Fibroblast of the aortic adventitia (primary cell): ENCODE measurements around the gene MEGF9. TPM values are rescaled to one million over a fixed set of nuclear protein-coding genes. Genes with fewer than 3 reads are reported as not detected.
A peak's percentile ranks its signal among the peaks of the same experiment; 100 is the strongest.

Experiments
- DNase-seq: peaks from one replicate; pipeline ENCODE4 v3.0.0-alpha.2; 2010; ENCODE audit warnings: low read depth
- H3K4me3 ChIP-seq: 2 replicates; pipeline ENCODE4 v1.5.1; 2011; ENCODE audit warnings: low read depth, mild to moderate bottlenecking, control low read depth, low read length, moderate library complexity
- total RNA-seq: library from RNA; depleted of rRNA; stranded (reverse); fragments of >200 nt; gene quantifications from 2 replicates; pipeline ENCODE4 v1.2.3, GENCODE V29; 2012; ENCODE audit warnings: low replicate concordance
- TF ChIP-seq, protein P1 (sequence below): IDR thresholded peaks from 2 replicates; pipeline ENCODE4 v1.5.1; 2011; ENCODE audit warnings: mild to moderate bottlenecking, low read length, control low read depth, inconsistent platforms; ENCODE audit not compliant: insufficient read depth

MEGF9 gene
- total RNA-seq, 1 donor = 14.1 TPM

DNA sequence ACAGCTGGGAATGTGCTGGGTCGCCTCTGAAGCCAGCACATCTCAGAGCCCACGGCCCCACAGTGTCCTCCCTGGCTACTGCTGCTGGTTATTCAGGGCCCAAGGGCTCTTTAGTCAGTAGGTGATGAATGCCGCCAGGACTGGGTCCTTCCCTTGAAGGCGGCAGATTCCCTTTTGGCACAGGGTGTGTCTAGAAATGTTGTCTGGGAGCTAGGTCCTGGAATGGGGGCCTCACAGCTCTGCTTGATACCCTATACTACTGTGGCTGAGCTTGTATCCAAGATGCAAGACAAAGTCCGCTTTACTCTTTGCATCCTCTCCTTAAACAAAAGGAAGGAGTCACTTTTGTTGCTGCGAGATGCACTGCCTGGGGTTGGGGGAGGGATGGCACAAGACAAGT lies 33.1 kb downstream of the MEGF9 start:
- TF ChIP-seq, protein P1, sequence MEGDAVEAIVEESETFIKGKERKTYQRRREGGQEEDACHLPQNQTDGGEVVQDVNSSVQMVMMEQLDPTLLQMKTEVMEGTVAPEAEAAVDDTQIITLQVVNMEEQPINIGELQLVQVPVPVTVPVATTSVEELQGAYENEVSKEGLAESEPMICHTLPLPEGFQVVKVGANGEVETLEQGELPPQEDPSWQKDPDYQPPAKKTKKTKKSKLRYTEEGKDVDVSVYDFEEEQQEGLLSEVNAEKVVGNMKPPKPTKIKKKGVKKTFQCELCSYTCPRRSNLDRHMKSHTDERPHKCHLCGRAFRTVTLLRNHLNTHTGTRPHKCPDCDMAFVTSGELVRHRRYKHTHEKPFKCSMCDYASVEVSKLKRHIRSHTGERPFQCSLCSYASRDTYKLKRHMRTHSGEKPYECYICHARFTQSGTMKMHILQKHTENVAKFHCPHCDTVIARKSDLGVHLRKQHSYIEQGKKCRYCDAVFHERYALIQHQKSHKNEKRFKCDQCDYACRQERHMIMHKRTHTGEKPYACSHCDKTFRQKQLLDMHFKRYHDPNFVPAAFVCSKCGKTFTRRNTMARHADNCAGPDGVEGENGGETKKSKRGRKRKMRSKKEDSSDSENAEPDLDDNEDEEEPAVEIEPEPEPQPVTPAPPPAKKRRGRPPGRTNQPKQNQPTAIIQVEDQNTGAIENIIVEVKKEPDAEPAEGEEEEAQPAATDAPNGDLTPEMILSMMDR = no peak
- DNase-seq = no peak

DNA sequence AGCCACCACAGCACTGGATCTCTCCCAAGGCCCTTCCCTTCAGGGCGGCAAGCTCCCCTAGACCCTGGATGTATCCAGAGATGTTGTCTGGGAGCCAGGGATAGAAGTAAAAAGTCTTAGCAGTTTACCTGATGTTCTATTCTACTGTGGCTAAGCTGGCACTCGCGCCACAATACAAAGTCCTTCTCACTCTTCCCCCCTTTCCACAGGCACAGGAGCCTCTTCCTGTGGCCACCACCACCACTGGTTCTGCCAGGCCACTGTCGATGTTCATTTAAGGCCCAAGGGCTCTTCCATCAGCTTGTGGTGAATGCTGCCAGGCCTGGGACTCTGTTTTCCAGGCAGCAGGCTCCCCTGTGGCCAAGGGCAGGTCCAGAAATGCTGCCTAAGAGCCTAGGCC lies 33.7 kb downstream of the MEGF9 start:
- no peak for DNase-seq
- TF ChIP-seq, protein P1 = no peak
- no peak overlapping the region for H3K4me3 ChIP-seq

More for the DNA sequence above, 33.1 kb downstream of the MEGF9 start:
- H3K4me3 ChIP-seq = no peak overlapping the region

DNA sequence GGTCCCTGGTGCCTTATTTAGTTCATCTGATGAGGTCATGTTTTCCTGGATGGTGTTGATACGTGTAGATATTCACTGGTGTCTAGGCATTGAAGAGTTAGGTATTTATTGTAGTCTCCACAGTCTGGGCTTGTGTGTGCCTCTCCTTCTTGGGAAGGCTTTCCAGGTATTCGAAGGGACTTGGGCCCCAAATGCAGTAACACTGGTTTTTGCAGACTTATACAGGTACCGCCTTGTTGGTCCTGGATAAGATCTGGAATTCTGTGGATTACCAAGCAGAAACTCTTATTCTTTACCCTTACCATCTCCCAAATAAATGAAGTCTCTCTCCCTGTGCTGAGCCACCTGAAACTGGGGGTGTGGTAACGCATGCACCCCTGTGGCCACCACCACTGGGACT lies 34.1 kb downstream of the MEGF9 start:
- no peak overlapping the region for H3K4me3 ChIP-seq
- TF ChIP-seq, protein P1 = no peak
- DNase-seq = no peak

DNA sequence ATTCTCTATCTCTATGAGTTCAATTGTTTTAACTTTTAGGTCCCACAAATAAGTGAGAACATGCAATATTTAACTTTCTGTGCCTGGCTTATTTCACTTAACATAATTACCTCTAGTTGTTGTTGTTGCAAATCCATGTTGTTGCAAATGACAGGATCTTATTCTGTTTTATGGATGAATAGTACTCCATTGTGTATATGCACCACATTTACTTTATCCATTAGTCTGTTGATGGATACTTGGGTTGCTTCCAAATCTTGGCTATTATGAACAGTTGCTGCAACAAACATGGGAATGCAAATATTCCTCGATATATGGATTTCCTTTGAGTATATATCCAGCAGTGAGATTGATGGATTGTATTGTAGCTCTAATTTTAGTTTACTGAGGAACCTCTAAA lies 36.3 kb downstream of the MEGF9 start:
- no peak overlapping the region for H3K4me3 ChIP-seq
- DNase-seq = no peak
- TF ChIP-seq, protein P1 = no peak

DNA sequence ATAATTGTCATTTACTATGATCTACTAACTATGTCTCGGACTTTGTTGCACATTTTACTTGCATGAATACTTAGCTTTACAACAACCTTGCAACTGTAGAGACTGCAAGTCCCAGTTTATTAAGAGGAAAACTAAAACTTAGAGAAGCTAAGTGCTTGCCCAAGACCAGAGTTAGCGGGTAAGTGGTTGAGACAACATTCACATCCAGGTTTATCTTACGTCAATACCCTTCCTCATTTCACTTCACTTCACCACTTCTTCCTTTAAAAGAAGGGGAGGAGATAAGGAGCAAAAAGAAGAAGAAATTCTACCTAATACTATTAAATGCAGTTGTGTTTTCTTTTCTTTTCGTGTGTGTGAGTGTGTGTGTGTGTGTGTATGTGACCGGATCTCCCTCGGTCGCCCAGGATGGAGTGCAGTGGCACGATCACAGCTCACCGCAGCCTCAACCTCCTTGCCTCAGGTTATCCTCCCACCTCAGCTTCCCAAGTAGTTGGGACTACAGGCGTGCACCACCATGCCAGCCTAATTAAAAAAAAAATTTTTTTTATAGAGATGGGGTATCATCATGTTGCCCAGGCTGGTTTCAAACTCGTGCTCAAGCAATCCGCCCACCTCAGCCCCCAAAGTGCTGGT lies 37.4 kb downstream of the MEGF9 start:
- no peak overlapping the region for H3K4me3 ChIP-seq
- TF ChIP-seq, protein P1 = no peak
- no peak for DNase-seq

DNA sequence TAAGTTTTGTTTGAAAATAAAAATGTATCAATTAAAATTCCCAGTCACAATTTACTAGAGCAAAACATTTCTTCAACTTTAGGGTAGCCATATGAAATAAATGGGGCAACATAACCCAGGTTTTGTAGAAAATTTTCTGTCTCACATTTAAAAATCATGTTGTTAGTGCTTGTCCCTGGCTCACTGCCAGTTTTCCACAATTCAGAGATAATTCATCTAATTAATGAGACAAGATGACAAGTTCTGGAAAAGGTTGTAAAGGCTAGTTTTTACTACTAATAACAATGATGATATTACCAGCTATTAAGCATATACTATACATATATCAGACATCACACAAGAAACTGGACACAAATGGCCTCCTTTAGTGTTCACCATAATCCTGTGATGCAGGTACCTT lies 45.9 kb downstream of the MEGF9 start:
- no peak overlapping the region for H3K4me3 ChIP-seq
- DNase-seq = peak; percentile 11
- TF ChIP-seq, protein P1 = no peak

DNA sequence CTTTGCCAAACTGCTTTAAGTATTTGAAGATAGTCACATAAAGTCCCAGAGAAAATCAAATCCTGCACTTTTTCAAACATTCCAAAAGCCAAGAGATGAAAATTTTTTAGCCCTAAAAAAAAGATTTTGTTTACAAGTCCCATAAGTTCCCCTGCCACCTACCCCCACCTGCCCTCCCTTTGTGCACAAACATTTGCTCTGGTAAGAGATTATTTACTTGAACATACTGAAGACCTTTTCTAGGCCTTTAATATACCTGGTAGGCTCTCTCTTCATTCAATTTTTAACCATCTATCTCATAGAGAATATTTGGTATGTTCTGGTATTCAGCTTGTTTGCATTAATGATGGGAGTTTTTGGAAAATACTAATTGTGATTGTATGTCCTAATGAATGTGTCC lies 50.3 kb downstream of the MEGF9 start:
- no peak overlapping the region for H3K4me3 ChIP-seq
- DNase-seq = no peak
- TF ChIP-seq, protein P1 = no peak
